ENCODE measurements around the gene NPNT. TPM values are rescaled to one million over a fixed set of nuclear protein-coding genes. Genes with fewer than 3 reads are reported as not detected.

Gene NPNT
- total RNA-seq, 1 donor = not detected

- TF ChIP-seq CTCF (IDR thresholded peaks at IDR 0.05; ENCODE audit: insufficient read depth, low read depth, low read length) = no peak
- no peak overlapping the region for H3K4me3 ChIP-seq (ENCODE audit: low read depth, low read length)
- no peak for DNase-seq (ENCODE audit: low read depth)
These were observed 37.8 kb downstream of the NPNT start for GRCh38 chr4:105933083-105933482.

GRCh38 chr4:105934386-105934785 is 39.1 kb downstream of the NPNT start:
- TF ChIP-seq CTCF (IDR thresholded peaks at IDR 0.05; ENCODE audit: insufficient read depth, low read depth, low read length) = no peak
- no peak overlapping the region for H3K4me3 ChIP-seq (ENCODE audit: low read depth, low read length)
- no peak for DNase-seq (ENCODE audit: low read depth)

- no peak for DNase-seq (ENCODE audit: low read depth)
- no peak for TF ChIP-seq CTCF (IDR thresholded peaks at IDR 0.05; ENCODE audit: insufficient read depth, low read depth, low read length)
- no peak overlapping the region for H3K4me3 ChIP-seq (ENCODE audit: low read depth, low read length)
These were observed 41.6 kb downstream of the NPNT start for GRCh38 chr4:105936901-105937300.

DNA sequence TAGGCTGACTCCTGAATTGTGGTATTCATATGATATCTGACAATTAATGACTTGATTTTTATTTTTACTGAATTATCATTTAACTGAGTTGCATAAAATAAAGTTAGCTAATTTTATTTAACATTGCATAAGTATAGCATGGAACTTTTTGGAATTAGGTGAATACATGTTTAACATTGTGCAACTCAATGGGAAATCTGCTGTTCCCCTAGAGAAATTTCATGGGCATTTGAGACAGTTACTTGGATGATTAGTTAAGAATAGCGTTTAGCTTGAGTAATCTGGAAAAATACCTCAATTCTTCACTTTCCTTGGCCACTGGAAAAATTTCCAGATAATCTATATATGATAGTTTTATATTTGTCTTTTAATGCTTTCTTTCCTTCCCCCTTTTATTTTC is 42.5 kb downstream of the NPNT start:
- no peak for TF ChIP-seq CTCF (IDR thresholded peaks at IDR 0.05; ENCODE audit: insufficient read depth, low read depth, low read length)
- no peak for DNase-seq (ENCODE audit: low read depth)
- no peak overlapping the region for H3K4me3 ChIP-seq (ENCODE audit: low read depth, low read length)

DNA sequence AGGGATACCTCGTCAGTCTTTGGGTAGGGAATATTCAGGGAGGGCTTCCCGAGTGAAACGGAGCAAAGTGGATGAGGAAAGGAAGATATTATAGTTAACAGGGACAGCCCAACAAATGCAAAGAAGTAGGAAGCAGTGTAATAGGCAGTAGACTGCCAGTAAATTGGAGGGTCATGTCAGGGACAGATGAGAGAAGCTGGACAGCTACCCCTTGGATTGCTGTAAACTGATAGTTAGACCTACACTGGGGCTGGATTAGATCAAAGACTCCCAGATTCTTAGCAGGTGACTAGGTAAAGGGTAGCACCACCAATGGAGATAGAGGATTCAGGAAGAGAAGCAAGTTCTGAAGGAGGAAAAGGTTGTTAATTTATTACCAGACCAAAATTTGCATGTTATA is 48.0 kb downstream of the NPNT start:
- no peak for DNase-seq (ENCODE audit: low read depth)
- TF ChIP-seq CTCF (IDR thresholded peaks at IDR 0.05; ENCODE audit: insufficient read depth, low read depth, low read length) = no peak
- H3K4me3 ChIP-seq (ENCODE audit: low read depth, low read length) = no peak overlapping the region

DNA sequence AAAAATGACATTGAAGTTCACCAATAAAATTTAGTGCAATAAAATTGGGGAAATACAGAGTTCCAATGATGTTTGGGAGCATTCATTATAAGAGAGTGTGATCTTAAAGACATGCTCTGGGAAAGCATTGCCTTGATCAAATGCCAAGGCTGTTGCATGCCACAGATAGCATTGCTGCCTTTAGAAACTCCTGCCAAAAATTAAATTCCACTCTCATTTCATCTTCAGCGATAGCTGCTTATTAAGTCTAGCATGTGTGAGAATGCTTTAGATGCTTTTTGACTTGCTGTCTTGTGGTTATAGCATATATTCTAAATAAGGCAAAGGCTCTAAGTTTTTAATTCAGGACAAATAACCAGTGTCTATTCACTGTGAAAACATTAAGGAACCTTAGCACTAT is 49.3 kb downstream of the NPNT start:
- TF ChIP-seq CTCF (IDR thresholded peaks at IDR 0.05; ENCODE audit: insufficient read depth, low read depth, low read length) = no peak
- H3K4me3 ChIP-seq (ENCODE audit: low read depth, low read length) = no peak overlapping the region
- peak; percentile 24 for DNase-seq (ENCODE audit: low read depth)

DNA sequence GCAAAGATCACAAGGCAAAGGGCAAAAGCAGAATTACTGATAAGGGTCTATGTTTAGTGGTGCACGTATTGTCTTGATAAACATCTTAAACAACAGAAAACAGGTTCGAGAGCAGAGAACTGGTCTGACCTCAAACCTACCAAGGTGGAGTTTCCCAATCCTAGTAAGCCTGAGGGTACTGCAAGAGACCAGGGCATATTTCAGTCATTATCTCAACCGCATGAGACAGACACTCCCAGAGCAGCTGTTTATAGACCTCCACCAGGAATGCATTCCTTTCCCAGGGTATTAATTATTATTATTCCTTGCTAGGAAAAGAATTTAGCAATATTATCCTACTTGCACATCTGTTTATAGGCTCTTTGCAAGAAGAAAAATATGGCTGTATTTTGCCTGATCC is 51.5 kb downstream of the NPNT start:
- TF ChIP-seq CTCF (IDR thresholded peaks at IDR 0.05; ENCODE audit: insufficient read depth, low read depth, low read length) = no peak
- DNase-seq (ENCODE audit: low read depth) = no peak

More for the DNA sequence above, 51.5 kb downstream of the NPNT start:
- no peak overlapping the region for H3K4me3 ChIP-seq (ENCODE audit: low read depth, low read length)

Measured in fibroblast of villous mesenchyme (primary cell).